GM12801 (cell line): ENCODE data around the gene R3HDM1.

ENCODE experiments used
- TF ChIP-seq, protein P1 (sequence below): IDR thresholded peaks from one replicate; pipeline ENCODE4 v1.5.1; 2011; ENCODE audit warnings: control low read depth; ENCODE audit not compliant: insufficient read length; ENCODE audit errors: extremely low read depth

R3HDM1 gene

DNA sequence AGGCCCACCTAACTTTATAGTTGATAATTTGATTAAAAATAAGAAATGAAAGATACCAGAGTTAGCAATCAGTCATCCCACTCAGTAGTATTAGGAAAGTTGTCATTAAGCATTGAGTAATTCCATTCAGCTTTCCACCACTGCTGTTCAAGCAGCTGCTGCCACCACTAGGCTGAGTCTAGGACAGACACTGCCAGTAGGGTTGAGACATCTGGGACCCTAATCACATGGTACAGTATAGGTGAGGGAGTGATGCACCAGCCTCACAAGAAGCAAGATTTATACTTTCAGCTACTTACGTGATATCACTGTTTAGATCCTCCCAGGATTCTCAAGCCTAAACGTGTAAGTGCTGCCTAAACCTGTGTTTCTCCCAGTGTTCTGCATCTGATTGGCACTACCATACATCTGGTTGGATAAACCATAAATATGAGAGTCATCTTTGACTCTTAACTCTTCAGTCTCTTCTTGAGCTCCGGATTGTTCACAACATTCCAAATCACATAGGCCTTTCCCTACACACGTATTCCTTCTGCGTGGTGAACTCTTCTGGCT is 213.6 kb downstream of the R3HDM1 start:
- TF ChIP-seq, protein P1, sequence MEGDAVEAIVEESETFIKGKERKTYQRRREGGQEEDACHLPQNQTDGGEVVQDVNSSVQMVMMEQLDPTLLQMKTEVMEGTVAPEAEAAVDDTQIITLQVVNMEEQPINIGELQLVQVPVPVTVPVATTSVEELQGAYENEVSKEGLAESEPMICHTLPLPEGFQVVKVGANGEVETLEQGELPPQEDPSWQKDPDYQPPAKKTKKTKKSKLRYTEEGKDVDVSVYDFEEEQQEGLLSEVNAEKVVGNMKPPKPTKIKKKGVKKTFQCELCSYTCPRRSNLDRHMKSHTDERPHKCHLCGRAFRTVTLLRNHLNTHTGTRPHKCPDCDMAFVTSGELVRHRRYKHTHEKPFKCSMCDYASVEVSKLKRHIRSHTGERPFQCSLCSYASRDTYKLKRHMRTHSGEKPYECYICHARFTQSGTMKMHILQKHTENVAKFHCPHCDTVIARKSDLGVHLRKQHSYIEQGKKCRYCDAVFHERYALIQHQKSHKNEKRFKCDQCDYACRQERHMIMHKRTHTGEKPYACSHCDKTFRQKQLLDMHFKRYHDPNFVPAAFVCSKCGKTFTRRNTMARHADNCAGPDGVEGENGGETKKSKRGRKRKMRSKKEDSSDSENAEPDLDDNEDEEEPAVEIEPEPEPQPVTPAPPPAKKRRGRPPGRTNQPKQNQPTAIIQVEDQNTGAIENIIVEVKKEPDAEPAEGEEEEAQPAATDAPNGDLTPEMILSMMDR, result no peak

DNA sequence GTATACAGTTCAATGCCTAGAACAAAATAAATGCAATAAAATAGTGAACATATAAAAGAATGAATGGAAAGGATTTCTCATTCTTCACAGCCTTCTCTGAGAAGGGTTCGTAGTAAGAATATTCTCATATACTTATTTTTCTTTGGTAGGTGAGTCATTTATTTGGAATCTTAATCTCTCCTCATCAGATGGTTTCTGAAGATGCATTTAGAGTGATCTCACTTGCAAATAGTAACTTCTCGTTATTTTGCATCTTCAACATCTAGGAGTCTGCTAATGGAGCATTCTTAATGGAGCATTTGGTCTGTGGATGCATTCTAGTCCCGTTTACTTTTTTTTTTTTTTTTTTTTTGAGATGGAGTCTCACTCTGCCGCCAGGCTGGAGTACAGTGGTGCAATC is 214.3 kb downstream of the R3HDM1 start:
- TF ChIP-seq, protein P1, result no peak

DNA sequence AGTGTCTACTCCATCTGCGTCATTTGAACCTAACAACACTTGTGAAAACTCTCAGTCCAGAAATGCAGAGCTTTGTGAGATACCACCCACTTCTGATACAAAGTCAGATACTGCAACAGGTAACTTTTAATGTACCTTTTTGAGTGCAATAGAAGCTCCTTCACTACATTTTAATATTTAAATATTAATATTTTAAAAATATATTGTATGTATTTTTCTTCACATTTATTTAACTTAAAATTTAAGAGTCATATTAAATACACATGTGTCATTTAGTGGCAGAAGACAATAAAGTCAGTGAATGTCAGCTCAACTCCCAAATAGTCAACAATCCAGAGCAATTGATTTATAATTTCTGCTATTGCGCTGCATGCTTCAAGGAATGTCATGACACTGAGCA is 224.3 kb downstream of the R3HDM1 start:
- TF ChIP-seq, protein P1, result no peak

DNA sequence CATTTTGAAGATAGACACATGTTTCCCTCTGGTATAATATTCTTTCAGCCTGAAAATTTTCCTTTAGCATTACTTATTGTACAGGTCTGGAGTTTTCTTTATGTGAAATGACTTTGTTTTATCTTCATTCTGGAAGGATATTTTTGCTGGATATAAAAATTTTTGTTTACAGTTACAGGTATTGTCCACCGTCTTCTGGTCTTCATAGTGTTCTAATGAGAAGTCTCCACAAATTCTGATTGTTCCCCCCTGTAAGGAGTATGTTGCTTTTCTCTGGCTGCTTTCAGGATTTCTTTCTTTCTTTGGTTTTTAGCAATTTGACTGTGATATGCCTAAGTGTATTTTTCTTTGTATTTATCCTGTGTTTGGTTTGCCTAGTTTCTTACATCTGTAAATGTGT is 225.4 kb downstream of the R3HDM1 start:
- TF ChIP-seq, protein P1, result no peak

DNA sequence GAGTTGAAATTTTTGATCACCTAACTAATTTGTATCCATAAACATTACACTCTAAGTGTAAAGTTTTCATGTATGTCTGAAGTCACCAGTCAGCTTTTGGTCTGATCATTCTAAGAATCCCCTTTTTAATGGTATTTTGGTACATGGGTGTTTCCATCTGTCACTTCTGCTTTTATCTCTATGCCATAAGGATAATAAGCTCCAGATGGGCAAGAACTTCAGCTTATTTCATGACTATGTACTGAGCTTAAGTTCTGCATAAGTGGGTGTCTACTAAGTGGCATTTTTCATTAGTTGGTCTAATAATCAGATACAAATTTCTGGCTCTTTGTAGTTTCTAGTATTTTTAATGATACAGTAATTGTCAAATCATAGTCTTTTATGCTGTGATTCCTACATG is 230.7 kb downstream of the R3HDM1 start:
- TF ChIP-seq, protein P1, result no peak

DNA sequence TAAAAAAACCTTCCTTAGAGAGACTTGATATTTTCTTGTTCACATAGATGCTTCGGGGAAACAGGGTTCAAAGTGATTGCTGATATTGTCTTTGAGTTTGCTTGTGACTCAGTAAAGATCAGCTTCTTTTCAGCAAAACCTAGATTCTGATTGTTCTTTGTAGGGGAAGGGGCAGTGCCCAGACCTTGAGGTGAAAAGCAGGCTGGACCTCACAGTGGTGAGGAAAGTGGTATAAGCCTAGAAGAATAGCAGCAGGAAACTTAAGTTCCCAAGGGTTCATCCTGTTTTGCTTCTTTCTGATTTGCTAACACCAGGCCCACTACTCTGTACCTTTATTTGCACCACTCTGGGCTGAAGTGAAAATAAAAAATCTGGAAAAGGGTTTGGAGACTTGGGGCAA is 231.2 kb downstream of the R3HDM1 start:
- TF ChIP-seq, protein P1, result no peak

DNA sequence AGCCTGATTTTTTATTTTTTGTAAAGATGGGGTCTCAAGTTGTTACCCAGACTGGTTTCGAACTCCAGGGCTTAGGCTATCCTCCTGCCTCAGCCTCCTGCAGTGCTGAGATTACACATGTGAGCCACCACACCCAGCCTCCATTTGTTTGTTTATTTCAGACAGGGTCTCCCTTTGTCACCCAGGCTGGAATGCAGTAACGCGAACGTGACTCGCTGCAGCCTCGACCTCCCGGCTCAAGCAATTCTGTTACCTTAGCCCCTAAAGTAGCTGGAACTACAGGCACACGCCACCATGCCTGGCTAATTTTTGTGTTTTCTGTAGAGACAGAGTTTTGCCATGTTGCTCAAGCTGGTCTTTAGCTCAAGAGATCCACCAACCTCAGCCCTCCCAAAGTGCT is 237.6 kb downstream of the R3HDM1 start:
- TF ChIP-seq, protein P1, result no peak
